Ovary (tissue), 9 donors: ENCODE data around the gene UCHL1. TPM values are rescaled to one million over a fixed set of nuclear protein-coding genes. Genes with fewer than 3 reads are reported as not detected.

Experiments
- DNase-seq, 5 donors: peaks; one replicate each; pipeline ENCODE4 v3.0.0-alpha.2; 2019 to 2020
- H3K27ac ChIP-seq, 2 donors: fragments of 200-600 bp; one replicate each; pipeline versions ENCODE4 v1.5.1 to v1.8.0; 2019 to 2022
- H3K27me3 ChIP-seq: fragments of 200-600 bp; one replicate; pipeline ENCODE4 v1.8.0; 2022
- H3K36me3 ChIP-seq: fragments of 200-600 bp; sonication (generic); one replicate; pipeline ENCODE4 v1.5.1; 2019
- H3K4me1 ChIP-seq: one replicate; pipeline ENCODE4 v1.8.1; 2013; ENCODE audit warnings: mild to moderate bottlenecking, moderate library complexity; ENCODE audit not compliant: insufficient read depth
- H3K4me3 ChIP-seq: fragments of 200-600 bp; sonication (generic); one replicate; pipeline ENCODE4 v1.5.1; 2017
- H3K9me3 ChIP-seq, 2 donors: fragments of 200-600 bp in 1 of 2; sonication (generic) in 1 of 2; one replicate each; pipeline versions ENCODE4 v1.5.1 to v1.8.1; 2013 to 2019; ENCODE audit warnings: mild to moderate bottlenecking in 1 of 2, moderate library complexity in 1 of 2
- CTCF ChIP-seq, 3 donors: fragments of 450-650 bp in 2 of 3; fragments of 200-600 bp in 1 of 3; IDR thresholded peaks; one replicate each; pipeline versions ENCODE4 v1.5.1 to v1.8.0; 2016 to 2022; ENCODE audit warnings: antibody characterized with exemption in 3 of 3, mild to moderate bottlenecking in 1 of 3
- EP300 ChIP-seq: sonication (generic); formaldehyde crosslinking; IDR thresholded peaks from one replicate; pipeline ENCODE4 v1.6.1; 2017; ENCODE audit warnings: antibody characterized with exemption
- POLR2A ChIP-seq: fragments of 450-650 bp; IDR thresholded peaks from one replicate; pipeline ENCODE4 v1.6.1; 2017; ENCODE audit warnings: antibody characterized with exemption, mild to moderate bottlenecking, moderate library complexity
- WGBS, 3 donors: extraction: QIAGEN DNeasy Blood & Tissue Kit in 1 of 3; methylation state at CpG; one replicate each; pipeline versions ENCODE4 v1.1.5 to v1.1.7; 2013 to 2017; 5-methylcytosine and 5-hydroxymethylcytosine counted together
- intact Hi-C, 4 donors: fragments of 100-400 bp; cut with DNase I; formaldehyde crosslinking; loops; one replicate each; pipeline versions ENCODE4 v1.11.0 to v1.15.1; 2022 to 2023
- polyA plus RNA-seq, 2 donors: library from polyadenylated mRNA; stranded (reverse); fragments of 200-250 nt in 1 of 2; fragments of 350-450 nt in 1 of 2; fragmentation: Illumina TruSeq in 1 of 2; extraction: RNeasy Lipid Tissue Mini Kit (QIAGEN cat#74804) in 1 of 2; gene quantifications; one replicate each; pipeline ENCODE4 v1.2.3, GENCODE V29; 2013 to 2014
- total RNA-seq, 7 donors: library from RNA; depleted of rRNA in 2 of 7; stranded (reverse); fragments of >200 nt in 2 of 7; fragmentation: NEBNext Ultra II Directional in 3 of 7; extraction: Animal tissue kit (Norgen Biotek cat#: 25700) in 3 of 7; gene quantifications; one replicate each; pipeline versions ENCODE4 v1.1.0 to v1.2.4, GENCODE V29; 2016 to 2023
- donor health status: DM: no; HTN: no; CAD: no; lungs with moderate emphysema.
- donor health status: DM: no; HTN: no; CAD: no.
- donor health status: Bipolar disorder and iron deficiency.
- donor health status: DM: yes; HTN: yes; CAD: no.
- donor health status: DM: no; HTN: no; CAD: no.
- donor health status: DM: yes; HTN: yes; CAD: no.

UCHL1 gene
- total and polyA plus RNA-seq, 9 donors, result 35.3 to 172 (median 74.2) TPM

GRCh38 chr4:41217020-41217333 lies 39.8 kb upstream of the UCHL1 start:
- Histone ChIP-seq H3K27ac (peak overlapping the region in 1 of 2 donors; percentile 79), H3K4me3 (peak overlapping the region; percentile 53), H3K36me3 (no peaks in the 10 kb centered on the region), H3K4me1 (no peaks in the 10 kb centered on the region), H3K27me3 (no peaks in the 10 kb centered on the region), H3K9me3 (no peaks in the 10 kb centered on the region)
- WGBS, 3 donors, result 1% methylated on average over 2 of the region's 2 CpGs
- DNase-seq, result no peak
- intact Hi-C loops, result loop anchor here in 3 of 4 donors (2.0 to 10.0 kb wide), 3 partner anchors 92 to 290 kb away; no protein-coding TSS in a partner anchor
- TF ChIP-seq CTCF (IDR thresholded peaks at IDR 0.05) (no peak), POLR2A (no peak), EP300 (no peak)

GRCh38 chr4:41217374-41217773 lies 39.4 kb upstream of the UCHL1 start:
- H3K27me3 ChIP-seq, result no peaks in the 10 kb centered on the region
- no peak for DNase-seq
- H3K4me3 ChIP-seq, result no peak overlapping the region
- H3K4me1 ChIP-seq, result no peaks in the 10 kb centered on the region
- H3K9me3 ChIP-seq, result no peaks in the 10 kb centered on the region
- WGBS, 3 donors, result 56 to 64% (median 61%) methylated on average over 2 of the region's 2 CpGs
- H3K36me3 ChIP-seq, result no peaks in the 10 kb centered on the region
- H3K27ac ChIP-seq, result no peak overlapping the region
- TF ChIP-seq POLR2A (no peak), EP300 (no peak), CTCF (IDR thresholded peaks at IDR 0.05) (no peak)
- intact Hi-C loops, result loop anchor here in 3 of 4 donors (2.0 to 10.0 kb wide), 3 partner anchors 93 to 291 kb away; no protein-coding TSS in a partner anchor

GRCh38 chr4:41218703-41219102 lies 38.0 kb upstream of the UCHL1 start:
- no peaks in the 10 kb centered on the region for H3K27me3 ChIP-seq
- no peak overlapping the region for H3K27ac ChIP-seq
- 95 to 98% (median 96%) methylated on average over 3 of the region's 3 CpGs for WGBS, 3 donors
- TF ChIP-seq POLR2A (no peak), EP300 (no peak), CTCF (IDR thresholded peaks at IDR 0.05) (no peak)
- DNase-seq, result no peak
- H3K36me3 ChIP-seq, result no peaks in the 10 kb centered on the region
- intact Hi-C loops, result loop anchor here in 2 of 4 donors (10.0 kb wide), 2 partner anchors 94 to 244 kb away; no protein-coding TSS in a partner anchor
- H3K9me3 ChIP-seq, result no peaks in the 10 kb centered on the region
- no peaks in the 10 kb centered on the region for H3K4me1 ChIP-seq
- no peak overlapping the region for H3K4me3 ChIP-seq

- Histone ChIP-seq H3K27ac (no peak overlapping the region), H3K27me3 (no peaks in the 10 kb centered on the region), H3K4me1 (no peaks in the 10 kb centered on the region), H3K36me3 (no peaks in the 10 kb centered on the region), H3K9me3 (no peaks in the 10 kb centered on the region), H3K4me3 (no peak overlapping the region)
- no peak for DNase-seq
- TF ChIP-seq EP300 (no peak), POLR2A (no peak), CTCF (IDR thresholded peaks at IDR 0.05) (no peak)
- 85 to 89% (median 89%) methylated on average over 3 of the region's 3 CpGs for WGBS, 3 donors
- intact Hi-C loops, result loop anchor here in 2 of 4 donors (10.0 kb wide), 2 partner anchors 95 to 245 kb away; no protein-coding TSS in a partner anchor
Measured at GRCh38 chr4:41219421-41219950, 37.2 kb upstream of the UCHL1 start.
